Stimulated activated CD4-positive, alpha-beta T cell treated with anti-CD3 and anti-CD28 coated beads, TNF-alpha, amount 100 ng/mL, for 1 hour (primary cell): ENCODE results near the gene TNRC6B.
"Not testable (repeated sequence)": the region's sequence is repeated elsewhere in the genome, so short reads cannot be mapped to it uniquely, and the experiment has no call there.

Source experiments
- DNase-seq, 3 donors: peaks; one replicate each; pipeline ENCODE4 v3.0.0-alpha.2; 2020; ENCODE audit warnings: low read depth in 3 of 3, low spot score in 1 of 3

The TNRC6B gene

DNA sequence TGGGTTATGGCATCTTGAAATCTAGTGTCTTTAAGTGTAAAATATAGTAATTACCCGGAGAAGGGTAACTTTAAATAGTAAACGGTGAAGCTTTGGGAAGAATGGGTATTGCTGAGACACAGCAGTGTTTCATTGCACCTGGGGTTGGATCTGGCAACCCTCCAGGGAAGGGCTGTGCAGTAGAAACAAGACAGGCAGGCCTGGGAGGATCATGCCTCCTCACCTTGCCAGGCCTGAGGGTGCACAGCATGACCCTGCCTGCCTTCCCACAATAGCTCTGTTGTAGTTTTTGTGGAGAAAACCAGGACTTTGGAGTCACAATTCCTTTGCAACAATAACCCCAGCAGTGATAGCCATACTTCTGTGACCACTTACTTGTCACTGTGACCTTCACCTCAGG is 104.0 kb downstream of the TNRC6B start:
- DNase-seq = no peak

DNA sequence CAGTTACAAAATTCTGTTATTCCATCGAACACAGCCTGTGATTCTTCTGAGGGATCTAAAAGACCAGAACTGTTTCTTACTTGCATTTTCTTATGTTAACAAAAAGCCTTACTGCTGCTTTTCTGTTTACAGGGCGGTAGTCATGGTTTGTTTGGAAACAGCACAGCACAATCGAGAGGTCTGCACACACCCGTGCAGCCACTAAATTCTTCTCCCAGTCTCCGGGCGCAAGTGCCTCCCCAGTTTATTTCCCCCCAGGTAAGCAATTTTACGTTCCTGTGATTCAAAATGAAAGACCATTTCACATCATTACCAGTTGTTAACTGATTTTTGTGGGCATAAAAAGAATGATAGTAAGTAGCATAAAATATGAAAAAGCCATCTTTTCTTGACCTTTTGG is 107.8 kb downstream of the TNRC6B start:
- no peak for DNase-seq

DNA sequence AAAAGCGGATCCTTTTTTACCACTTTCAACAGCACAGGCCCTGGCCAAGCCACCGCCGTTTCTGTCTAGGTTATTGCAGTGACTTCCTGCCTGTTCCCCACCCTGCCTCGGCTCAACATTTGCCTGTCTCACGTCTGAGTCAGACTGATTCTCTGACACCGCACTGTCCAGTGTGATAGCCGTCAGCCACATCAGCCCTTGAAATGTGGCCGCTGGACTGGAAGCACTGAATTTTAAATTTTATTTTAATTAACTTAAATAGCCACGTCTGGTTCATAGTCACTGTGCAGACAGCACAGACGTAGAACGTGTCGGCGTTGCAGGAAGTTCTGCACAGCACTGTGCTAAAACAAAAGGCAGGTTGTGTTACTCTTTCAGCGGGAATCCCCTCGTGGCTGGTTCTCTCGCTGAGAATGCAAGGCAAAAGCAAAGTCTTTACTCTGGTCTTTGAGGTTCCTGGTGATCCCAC is 112.3 kb downstream of the TNRC6B start:
- peak; percentile 40 to 46 (median 45) for DNase-seq

DNA sequence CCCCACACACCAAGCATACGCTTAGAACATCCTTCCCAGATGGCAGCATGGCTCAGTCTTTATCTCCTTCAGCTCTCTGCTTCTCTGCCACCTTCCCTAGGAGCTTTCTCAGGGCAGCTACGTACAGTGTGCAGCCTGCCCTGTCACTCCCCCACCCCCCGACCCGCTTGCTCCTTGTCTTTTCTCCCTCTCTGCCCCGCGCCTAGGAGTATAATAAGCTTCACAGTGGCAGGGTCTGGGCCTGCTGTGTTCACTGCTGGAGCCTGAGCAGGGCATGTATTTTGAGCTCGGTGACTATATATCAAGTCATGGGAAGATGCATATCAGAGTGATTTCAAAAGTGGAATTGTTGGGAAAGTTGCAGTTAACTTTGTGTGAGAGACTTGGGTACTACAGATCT is 112.8 kb downstream of the TNRC6B start:
- no peak for DNase-seq

DNA sequence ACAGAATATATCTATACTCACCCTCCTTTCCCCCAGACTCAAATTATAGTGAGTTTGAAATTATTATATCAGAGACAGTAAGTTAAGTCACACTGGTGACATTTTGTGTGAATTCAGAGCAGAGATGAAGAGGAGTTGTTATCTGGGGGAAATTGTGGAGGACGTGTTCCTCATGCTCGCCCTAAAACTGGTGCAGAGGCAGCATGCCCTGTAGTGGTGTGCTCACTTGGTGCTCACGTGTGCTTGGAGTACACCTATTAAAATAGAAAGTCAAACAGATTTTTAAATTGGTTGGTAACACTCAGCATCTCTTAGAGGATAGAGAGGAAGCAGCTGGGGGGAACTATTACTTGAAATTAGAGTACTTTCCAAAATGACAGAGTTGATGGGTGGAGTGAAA is 117.0 kb downstream of the TNRC6B start:
- DNase-seq = no peak

DNA sequence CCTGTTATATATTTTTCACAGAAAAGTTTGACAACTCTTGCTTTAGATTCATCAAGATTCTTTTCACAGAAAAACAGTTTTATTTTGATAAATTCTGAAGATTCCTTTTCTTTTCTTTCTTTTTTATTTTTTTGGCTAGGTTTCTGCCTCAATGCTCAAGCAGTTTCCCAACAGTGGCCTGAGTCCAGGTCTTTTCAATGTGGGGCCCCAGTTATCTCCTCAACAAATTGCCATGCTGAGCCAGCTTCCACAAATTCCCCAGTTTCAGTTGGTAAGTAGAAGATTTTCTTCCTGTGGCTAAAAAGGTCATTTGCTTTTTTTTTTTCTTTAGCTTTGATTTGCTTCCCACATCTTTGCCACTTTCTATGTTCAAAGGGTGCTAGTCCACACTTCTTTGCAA is 122.6 kb downstream of the TNRC6B start:
- DNase-seq = no peak

DNA sequence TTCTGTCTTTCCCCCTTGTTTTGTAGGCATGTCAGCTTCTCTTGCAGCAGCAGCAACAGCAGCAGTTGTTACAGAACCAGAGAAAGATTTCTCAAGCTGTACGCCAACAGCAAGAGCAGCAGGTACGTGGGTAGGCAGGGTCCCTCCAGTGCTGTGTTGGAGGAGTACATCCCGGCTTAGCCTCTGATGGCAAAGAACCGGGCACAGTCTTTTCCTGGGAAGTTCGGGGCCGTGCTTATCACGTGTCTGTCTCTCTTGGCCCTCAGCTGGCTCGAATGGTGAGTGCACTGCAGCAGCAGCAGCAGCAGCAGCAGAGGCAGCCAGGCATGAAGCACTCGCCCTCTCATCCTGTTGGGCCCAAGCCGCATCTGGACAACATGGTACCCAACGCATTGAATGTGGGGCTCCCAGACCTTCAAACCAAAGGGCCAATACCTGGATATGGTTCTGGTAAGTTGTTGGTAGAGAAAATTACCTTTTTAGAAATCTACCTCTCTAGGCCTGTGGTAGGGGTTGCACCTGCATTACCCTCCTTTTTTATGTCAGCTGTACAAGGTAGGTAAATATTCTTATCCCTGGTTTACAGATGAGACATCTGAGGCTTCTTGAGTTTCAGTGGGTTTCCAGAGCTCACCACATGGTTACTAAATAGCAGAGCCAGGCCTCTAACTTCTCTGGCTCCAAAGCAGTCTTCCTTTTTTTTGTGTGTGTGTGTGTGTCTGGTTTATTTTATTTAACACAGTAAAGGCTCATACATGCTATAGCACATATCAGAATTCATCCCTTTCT is 123.4 kb downstream of the TNRC6B start:
- DNase-seq = no peak

DNA sequence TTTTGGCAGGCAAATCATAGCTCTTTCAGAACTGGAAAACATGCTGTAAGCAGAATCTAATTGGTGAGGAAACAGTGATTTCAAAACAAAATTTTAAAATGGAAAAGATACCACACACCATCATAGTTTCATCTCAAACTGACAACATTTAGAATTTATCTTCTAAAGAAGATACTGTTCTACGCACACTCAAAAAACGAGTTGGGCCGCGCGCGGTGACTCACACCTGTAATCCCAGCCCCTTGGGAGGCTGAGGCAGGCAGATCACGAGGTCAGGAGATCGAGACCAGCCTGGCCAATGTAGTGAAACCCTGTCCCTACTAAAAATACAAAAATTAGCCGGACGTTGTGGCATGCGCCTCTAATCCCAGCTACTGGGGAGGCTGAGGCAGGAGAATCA is 124.4 kb downstream of the TNRC6B start:
- no peak for DNase-seq

DNA sequence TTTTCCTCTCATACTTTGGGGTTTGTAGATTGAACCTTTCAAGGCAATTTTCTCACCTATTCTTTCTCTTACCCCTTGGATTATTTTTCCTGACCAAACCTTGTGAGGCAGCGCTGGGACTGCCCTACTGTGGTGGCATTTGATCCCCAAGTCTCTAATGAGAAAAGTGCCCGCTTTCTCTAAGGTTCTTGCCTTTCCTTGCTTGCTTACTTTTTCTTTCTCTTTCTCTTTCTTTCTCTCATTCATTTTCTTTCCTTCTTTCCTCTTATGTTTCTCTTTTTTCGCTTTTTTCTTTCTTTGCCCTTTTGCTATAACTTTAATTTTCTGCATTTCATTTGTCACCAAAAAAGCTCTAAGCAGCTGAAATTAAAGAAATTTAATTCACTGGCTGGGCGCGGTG is 127.9 kb downstream of the TNRC6B start:
- no peak for DNase-seq

DNA sequence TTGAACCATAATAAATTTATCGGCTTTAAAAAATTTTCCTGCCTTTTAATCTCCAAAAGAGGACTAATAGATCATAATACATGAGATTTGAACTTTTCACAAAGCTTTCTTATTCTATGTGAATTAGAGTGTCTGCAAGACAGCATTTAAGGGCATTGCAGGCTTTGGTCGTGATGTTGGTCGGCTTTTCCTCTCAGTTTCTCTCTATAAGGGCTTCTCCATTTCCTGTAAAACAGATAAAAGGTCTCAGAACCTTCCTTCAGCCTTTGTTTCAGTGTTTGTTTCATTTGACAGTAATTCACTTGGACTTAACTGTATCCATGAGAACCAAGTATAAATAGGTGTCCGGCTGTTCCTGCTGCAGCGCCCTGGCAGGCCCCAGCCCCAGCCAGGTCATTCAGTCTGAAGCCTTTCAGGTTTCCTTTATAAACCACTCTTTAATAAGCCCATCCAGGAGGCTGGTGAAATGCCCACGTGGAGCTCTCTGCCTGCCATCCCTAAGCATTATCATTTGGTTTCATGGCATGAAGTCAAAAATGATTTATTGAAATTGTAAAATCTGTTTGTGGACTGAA is 131.4 kb downstream of the TNRC6B start:
- no peak for DNase-seq

DNA sequence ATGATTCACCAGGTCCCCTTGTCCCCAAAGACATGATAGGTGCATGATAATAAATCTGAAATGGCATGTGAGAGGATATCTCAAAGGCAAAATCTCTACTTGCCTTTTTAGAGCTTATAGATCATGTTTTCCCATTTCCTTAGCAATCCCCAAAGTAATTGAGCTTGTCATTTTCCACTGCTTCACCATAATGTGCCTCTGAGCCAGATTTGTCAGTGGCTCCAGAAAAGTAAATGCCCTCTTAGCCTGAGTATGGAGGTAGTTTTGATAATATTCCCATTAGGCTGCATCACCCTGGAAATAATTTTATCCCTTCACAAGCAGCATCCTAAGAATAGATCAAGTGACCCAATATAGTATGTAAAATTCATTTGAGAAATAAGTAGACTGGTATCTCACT is 131.9 kb downstream of the TNRC6B start:
- DNase-seq = no peak

DNA sequence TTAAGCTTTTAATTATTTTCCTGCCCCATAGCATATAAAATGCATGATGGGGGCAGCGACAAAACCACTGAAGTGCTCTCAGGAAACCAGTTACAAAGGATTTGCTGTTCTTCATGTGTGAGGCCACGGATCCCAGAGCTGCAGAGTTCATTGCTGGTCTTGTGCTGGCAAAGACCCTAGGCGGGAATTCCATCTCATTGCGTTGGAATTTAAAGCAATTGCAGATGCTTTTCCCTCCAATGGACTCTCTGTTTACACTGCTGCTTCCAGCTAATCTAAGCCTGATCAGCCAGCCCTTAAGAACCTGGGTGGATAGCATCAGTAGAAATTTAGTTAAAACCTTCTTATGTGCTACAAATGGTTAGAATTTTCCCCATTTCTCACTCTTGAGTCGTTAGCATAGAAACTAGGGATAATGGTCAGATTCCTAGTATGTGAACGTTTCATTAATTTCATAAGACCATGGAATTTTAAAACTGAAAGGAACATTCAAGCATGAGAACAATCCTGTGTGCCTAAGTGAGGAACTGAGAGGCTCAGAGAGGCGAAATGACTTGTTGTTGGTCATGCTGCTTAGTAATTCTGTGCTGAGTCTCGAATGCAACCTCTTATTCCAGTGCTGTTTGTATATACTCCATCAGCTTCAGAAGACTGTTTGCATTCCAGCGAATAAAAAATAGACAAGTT is 132.5 kb downstream of the TNRC6B start:
- DNase-seq = no peak

DNA sequence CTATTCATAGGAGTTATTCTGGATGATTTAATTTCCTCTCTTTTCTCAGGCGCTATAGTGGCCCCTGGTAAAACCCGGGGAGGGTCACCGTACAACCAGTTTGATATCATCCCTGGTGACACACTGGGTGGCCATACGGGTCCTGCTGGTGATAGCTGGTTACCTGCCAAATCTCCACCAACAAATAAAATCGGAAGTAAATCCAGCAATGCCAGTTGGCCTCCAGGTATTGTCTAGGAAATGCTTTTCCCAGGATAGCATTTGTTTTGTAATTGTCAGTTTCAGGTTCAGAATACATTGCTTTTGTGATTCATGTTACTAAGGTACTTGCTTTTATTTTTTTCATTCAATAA is 133.0 kb downstream of the TNRC6B start:
- no peak for DNase-seq

DNA sequence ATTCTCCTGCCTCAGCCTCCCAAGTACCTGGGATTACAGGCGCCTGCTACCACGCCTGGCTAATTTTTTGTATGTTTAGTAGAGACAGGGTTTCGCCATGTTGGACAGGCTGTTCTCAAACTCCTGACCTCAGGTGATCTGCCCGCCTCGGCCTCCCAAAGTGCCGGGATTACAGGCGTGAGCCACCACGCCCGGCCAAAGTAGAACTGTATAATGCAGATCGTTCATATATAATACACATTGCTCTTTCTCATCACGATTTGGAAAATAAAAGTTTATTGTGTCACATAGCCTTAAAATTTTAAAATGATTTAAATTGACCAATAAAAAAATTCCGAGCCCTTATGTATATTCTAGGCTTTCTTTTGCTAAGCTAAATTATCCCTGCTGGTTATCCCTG is 133.9 kb downstream of the TNRC6B start:
- DNase-seq = not testable (repeated sequence)

DNA sequence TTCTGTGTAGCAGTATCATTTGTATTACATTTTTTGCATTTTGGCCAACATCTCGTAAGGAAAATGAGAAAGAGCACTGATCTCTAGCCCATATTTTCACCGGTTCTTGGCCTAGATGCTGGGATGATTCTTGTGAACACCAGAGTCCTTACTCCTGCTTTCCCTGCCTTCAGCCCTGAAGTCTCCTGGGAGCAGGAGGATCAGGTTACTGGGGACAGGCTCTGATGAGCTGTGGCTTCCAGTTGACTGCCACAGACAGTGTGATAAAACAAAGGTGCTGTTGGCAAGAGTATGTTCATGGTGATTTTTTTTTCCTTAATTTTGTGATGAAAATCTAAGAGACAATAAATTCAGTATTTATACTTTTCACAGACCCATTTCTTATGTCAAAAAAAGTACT is 134.3 kb downstream of the TNRC6B start:
- DNase-seq = no peak

DNA sequence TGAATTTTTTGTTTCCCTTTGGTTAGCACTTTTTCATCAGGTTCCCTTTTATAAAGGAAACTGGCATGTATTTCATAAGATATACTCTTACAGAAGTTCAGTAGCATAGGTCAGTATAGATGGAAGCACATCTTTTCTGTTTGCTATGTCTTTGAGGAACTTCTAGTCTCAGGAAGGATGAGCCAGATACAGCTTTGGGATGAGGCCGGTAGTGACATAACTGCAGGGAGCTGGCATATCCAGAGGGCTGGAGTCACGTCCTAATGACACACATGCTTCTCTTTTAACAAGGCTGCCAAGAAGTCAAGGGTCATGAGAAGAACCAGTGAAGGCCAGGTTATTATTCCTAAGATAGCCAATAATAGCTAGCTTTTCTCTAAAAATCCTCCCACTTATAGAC is 135.3 kb downstream of the TNRC6B start:
- no peak for DNase-seq

DNA sequence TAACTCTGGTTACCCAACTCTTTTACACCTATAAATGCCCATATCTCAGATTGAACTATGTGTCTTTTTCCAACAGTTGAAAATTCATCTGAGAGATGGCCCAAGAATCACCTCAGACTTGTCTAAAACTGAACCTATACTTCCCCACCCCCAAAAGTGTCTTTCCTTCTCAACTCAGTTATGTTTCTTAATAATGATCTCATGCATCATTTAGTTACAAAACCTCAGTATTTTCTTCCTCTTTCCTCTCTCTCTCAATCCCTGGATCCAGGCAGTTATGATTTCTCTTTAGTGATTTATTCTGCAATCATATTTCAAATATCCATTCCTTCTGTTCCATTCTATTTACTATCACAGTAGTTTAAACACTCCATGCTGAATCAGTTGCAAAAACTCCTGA is 136.3 kb downstream of the TNRC6B start:
- DNase-seq = no peak

DNA sequence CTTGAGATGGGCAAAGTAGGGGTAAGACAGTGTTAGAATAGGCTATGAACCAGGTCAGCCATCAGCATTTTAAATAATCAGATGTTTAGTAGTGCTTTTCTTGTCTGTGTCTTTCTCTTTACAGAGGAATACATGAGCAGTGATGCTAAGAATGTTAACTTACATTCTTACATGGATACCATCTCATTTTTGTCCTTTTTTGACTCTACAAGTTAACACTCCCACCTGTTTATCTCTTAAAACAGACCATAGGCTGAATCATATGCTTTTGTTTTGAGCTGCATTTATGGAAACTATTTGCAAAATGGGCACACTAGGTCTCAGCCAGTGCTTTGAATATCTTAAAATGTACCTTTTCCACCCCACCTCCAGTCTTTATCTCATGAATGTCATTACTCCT is 143.0 kb downstream of the TNRC6B start:
- DNase-seq = no peak

DNA sequence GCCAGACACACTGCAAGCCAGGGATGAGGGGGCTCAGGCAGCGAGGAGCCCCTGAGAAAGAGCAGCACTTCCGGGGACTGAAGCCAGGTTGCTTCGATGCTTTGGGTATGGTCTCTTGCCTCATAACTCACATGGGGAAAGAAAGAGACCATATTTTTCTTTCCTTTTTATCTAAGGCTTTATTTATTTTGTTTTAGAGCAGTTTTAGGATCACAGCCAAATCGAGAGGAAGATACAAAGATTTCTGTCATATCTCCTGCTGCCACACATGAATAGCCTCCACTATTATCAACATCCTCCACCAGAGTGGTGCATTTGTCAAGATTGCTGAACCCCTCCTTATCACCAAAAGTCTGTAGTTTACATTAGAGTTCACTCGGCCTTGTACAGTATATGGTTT is 144.3 kb downstream of the TNRC6B start:
- no peak for DNase-seq

DNA sequence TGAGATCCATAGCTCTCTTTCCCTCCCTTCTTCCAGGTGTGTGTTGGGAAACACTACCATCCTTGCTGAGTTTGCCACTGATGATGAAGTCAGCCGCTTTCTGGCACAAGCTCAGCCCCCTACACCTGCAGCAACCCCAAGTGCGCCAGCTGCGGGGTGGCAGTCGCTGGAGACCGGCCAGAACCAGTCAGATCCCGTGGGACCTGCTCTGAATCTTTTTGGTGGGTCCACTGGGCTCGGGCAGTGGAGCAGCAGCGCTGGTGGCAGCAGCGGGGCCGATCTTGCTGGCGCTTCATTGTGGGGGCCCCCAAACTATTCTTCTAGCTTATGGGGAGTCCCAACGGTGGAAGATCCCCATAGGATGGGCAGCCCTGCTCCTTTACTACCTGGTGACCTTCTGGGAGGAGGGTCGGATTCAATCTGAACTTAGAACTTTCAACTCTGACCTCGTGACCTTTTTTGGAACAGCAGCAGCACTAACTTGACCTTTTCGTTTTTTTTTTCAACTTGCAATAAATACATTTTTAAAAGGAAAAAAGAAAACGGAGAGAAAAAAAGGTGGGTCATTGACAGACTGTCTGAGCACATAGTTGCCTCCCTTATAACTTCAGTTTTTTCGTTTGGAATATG is 145.2 kb downstream of the TNRC6B start:
- DNase-seq = no peak

DNA sequence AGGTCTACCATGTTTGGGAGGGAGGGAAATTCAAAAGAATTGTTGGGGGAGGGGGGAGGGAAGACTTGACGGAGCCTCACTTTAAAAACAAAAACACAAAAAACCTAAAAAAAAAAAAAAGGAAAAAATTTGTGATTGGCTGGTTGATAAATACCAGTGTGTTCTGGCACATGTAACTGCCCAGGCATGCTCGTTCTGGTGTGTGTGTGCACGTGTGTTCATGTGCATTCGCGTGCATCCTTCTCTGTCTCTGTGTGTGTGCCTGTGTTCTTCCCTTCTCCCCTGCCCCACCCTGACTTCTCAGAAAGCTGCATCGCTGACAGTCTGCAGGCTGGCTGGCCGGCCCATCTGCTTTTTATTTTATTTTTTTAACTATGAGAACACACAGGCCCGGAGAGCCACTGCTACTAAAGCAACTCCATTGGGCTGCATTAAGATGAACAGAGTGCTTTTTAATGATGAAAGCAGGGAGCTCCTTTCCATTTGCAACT is 146.0 kb downstream of the TNRC6B start:
- no peak for DNase-seq
